Liver (tissue), 9 donors: ENCODE results near the gene ANKDD1B. TPM values are rescaled to one million over a fixed set of nuclear protein-coding genes. Genes with fewer than 3 reads are reported as not detected.

ENCODE experiments used
- DNase-seq: peaks from one replicate; pipeline ENCODE4 v3.0.0-alpha.2; 2017; ENCODE audit warnings: low spot score
- H3K27ac ChIP-seq, 2 donors: one replicate each; pipeline ENCODE4 v1.7.0; 2013; ENCODE audit warnings: inconsistent platforms in 2 of 2, low read length in 2 of 2, control low read depth in 1 of 2, low read depth in 1 of 2, mild to moderate bottlenecking in 1 of 2
- H3K27me3 ChIP-seq, 4 donors: one replicate each; pipeline versions ENCODE4 v1.6.1 to v1.7.0; 2013; ENCODE audit warnings: low read length in 3 of 4, inconsistent platforms in 1 of 4, mild to moderate bottlenecking in 1 of 4, moderate library complexity in 1 of 4; ENCODE audit not compliant: control insufficient read depth in 4 of 4, insufficient read depth in 4 of 4
- H3K36me3 ChIP-seq, 4 donors: one replicate each; pipeline versions ENCODE4 v1.6.1 to v1.7.0; 2013; ENCODE audit warnings: low read length in 3 of 4, mild to moderate bottlenecking in 3 of 4, low read depth in 1 of 4, moderate library complexity in 1 of 4; ENCODE audit not compliant: control insufficient read depth in 4 of 4, insufficient read depth in 3 of 4
- H3K4me1 ChIP-seq, 4 donors: one replicate each; pipeline versions ENCODE4 v1.6.1 to v1.7.0; 2013; ENCODE audit warnings: low read length in 3 of 4, mild to moderate bottlenecking in 3 of 4, moderate library complexity in 1 of 4; ENCODE audit not compliant: control insufficient read depth in 4 of 4, insufficient read depth in 4 of 4
- H3K4me3 ChIP-seq, 3 donors: one replicate each; pipeline versions ENCODE4 v1.6.1 to v1.7.0; 2013; ENCODE audit warnings: low read length in 3 of 3, control low read depth in 1 of 3, low read depth in 1 of 3, mild to moderate bottlenecking in 1 of 3
- H3K9ac ChIP-seq, 2 donors: one replicate each; pipeline ENCODE4 v1.7.0; 2013; ENCODE audit warnings: low read length in 2 of 2, mild to moderate bottlenecking in 2 of 2, moderate library complexity in 2 of 2, control low read depth in 1 of 2, low read depth in 1 of 2
- H3K9me3 ChIP-seq, 4 donors: one replicate each; pipeline versions ENCODE4 v1.6.1 to v1.7.0; 2013; ENCODE audit warnings: low read length in 3 of 4; ENCODE audit not compliant: control insufficient read depth in 4 of 4
- ATF3 ChIP-seq: IDR thresholded peaks from 2 replicates; pipeline ENCODE4 v1.6.1; 2016; ENCODE audit warnings: antibody characterized with exemption
- EGR1 ChIP-seq, 2 donors: IDR thresholded peaks; 2 replicates each; pipeline ENCODE4 v1.6.1; 2016 to 2018; ENCODE audit warnings: antibody characterized with exemption in 2 of 2, low read depth in 2 of 2
- FOXA1 ChIP-seq: IDR thresholded peaks from 2 replicates; pipeline ENCODE4 v1.6.1; 2016; ENCODE audit warnings: antibody characterized with exemption
- FOXA2 ChIP-seq: IDR thresholded peaks from 2 replicates; pipeline ENCODE4 v1.6.1; 2016; ENCODE audit warnings: antibody characterized with exemption
- GABPA ChIP-seq, 2 donors: IDR thresholded peaks in 1 of 2; conservative IDR thresholded peaks in 1 of 2; 2 replicates each; pipeline ENCODE4 v1.6.1; 2016; ENCODE audit warnings: antibody characterized with exemption in 2 of 2, mild to moderate bottlenecking in 1 of 2, moderate library complexity in 1 of 2
- HNF4A ChIP-seq, 2 donors: conservative IDR thresholded peaks; 2 replicates each; pipeline ENCODE4 v1.6.1; 2016; ENCODE audit warnings: antibody characterized with exemption in 2 of 2, mild to moderate bottlenecking in 2 of 2
- HNF4G ChIP-seq: IDR thresholded peaks from 2 replicates; pipeline ENCODE4 v1.6.1; 2016; ENCODE audit warnings: antibody characterized with exemption
- MAX ChIP-seq: IDR thresholded peaks from 2 replicates; pipeline ENCODE4 v1.6.1; 2016; ENCODE audit warnings: antibody characterized with exemption
- NR2F2 ChIP-seq: IDR thresholded peaks from 2 replicates; pipeline ENCODE4 v1.6.1; 2016; ENCODE audit warnings: antibody characterized with exemption
- RAD21 ChIP-seq, 2 donors: IDR thresholded peaks; 2 replicates each; pipeline ENCODE4 v1.6.1; 2016; ENCODE audit warnings: antibody characterized with exemption in 2 of 2, mild to moderate bottlenecking in 2 of 2
- RXRA ChIP-seq, 2 donors: IDR thresholded peaks; 2 replicates each; pipeline ENCODE4 v1.6.1; 2017 to 2018; ENCODE audit warnings: antibody characterized with exemption in 2 of 2, mild to moderate bottlenecking in 1 of 2
- SP1 ChIP-seq: IDR thresholded peaks from 2 replicates; pipeline ENCODE4 v1.6.1; 2018; ENCODE audit warnings: antibody characterized with exemption, mild to moderate bottlenecking
- TAF1 ChIP-seq: conservative IDR thresholded peaks from 2 replicates; pipeline ENCODE4 v1.6.1; 2016; ENCODE audit warnings: antibody characterized with exemption, mild to moderate bottlenecking
- YY1 ChIP-seq: IDR thresholded peaks from 2 replicates; pipeline ENCODE4 v1.6.1; 2016; ENCODE audit warnings: antibody characterized with exemption, mild to moderate bottlenecking
- ZBTB33 ChIP-seq: IDR thresholded peaks from 2 replicates; pipeline ENCODE4 v1.6.1; 2016; ENCODE audit warnings: antibody characterized with exemption
- WGBS: extraction: QIAGEN DNeasy Blood & Tissue Kit; methylation state at CpG from one replicate; pipeline ENCODE4 v1.1.7; 2013; 5-methylcytosine and 5-hydroxymethylcytosine counted together
- polyA plus RNA-seq, 2 donors: library from polyadenylated mRNA; stranded (reverse) in 1 of 2; unstranded in 1 of 2; fragments of 200-250 nt in 1 of 2; fragments of >200 nt in 1 of 2; fragmentation: Nextera tagmentation in 1 of 2; extraction: Ambion mirVana in 1 of 2; gene quantifications; one replicate each; pipeline versions ENCODE4 v1.2.1 to v1.2.3, GENCODE V29; 2013 to 2015
- total RNA-seq, 2 donors: library from RNA; depleted of rRNA; stranded (reverse); fragments of >200 nt; gene quantifications; one replicate each; pipeline ENCODE4 v1.2.3, GENCODE V29; 2014
- TF ChIP-seq, protein P1 (sequence below): IDR thresholded peaks from 2 replicates; pipeline ENCODE4 v1.6.1; 2016; ENCODE audit warnings: antibody characterized with exemption, mild to moderate bottlenecking
- donor health status: healthy.
- donor health status: healthy.
- donor health status: healthy.
- donor health status: healthy.
- donor health status: healthy.

The ANKDD1B gene
- total and polyA plus RNA-seq, 4 donors, result 0.05 to 1.4 (median 0.52) TPM

- Histone ChIP-seq H3K27ac (peak within 1 kb of the TSS; percentile 88 to 89), H3K9ac (peak within 1 kb of the TSS; percentile 57 to 61), H3K9me3 (no peaks in the 10 kb centered on the region), H3K36me3 (no peaks in the 10 kb centered on the region), H3K4me3 (peak within 1 kb of the TSS; percentile 88 to 98 (median 97)), H3K4me1 (peaks cover 3 to 19% (median 7%) of the 10 kb centered on the region in 4 donors), H3K27me3 (no peaks in the 10 kb centered on the region)
- 10% methylated on average over 51 of the region's 51 CpGs for WGBS
- peak; percentile 99 for DNase-seq
- TF ChIP-seq EGR1 (IDR thresholded peaks at IDR 0.05; ENCODE audit: low read depth in 2 of 2) (peak in 1 of 2 donors; percentile 59), FOXA1 (no peak), HNF4A (conservative IDR thresholded peaks at IDR 0.05) (peak; percentile 15 to 23), ATF3 (no peak), ZBTB33 (peak; percentile 47), RAD21 (IDR thresholded peaks at IDR 0.05) (peak in 1 of 2 donors; percentile 27), TAF1 (peak; percentile 90), RXRA (IDR thresholded peaks at IDR 0.05) (peak; percentile 23 to 29), NR2F2 (no peak), MAX (peak; percentile 71), SP1 (peak; percentile 99), YY1 (peak; percentile 45), FOXA2 (peak; percentile 14), GABPA (IDR thresholded peaks at IDR 0.05 in 1 of 2, conservative IDR thresholded peaks at IDR 0.05 in 1 of 2) (peak; percentile 76 to 85)
- TF ChIP-seq, protein P1, sequence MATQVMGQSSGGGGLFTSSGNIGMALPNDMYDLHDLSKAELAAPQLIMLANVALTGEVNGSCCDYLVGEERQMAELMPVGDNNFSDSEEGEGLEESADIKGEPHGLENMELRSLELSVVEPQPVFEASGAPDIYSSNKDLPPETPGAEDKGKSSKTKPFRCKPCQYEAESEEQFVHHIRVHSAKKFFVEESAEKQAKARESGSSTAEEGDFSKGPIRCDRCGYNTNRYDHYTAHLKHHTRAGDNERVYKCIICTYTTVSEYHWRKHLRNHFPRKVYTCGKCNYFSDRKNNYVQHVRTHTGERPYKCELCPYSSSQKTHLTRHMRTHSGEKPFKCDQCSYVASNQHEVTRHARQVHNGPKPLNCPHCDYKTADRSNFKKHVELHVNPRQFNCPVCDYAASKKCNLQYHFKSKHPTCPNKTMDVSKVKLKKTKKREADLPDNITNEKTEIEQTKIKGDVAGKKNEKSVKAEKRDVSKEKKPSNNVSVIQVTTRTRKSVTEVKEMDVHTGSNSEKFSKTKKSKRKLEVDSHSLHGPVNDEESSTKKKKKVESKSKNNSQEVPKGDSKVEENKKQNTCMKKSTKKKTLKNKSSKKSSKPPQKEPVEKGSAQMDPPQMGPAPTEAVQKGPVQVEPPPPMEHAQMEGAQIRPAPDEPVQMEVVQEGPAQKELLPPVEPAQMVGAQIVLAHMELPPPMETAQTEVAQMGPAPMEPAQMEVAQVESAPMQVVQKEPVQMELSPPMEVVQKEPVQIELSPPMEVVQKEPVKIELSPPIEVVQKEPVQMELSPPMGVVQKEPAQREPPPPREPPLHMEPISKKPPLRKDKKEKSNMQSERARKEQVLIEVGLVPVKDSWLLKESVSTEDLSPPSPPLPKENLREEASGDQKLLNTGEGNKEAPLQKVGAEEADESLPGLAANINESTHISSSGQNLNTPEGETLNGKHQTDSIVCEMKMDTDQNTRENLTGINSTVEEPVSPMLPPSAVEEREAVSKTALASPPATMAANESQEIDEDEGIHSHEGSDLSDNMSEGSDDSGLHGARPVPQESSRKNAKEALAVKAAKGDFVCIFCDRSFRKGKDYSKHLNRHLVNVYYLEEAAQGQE, result peak; percentile 77
Observed at GRCh38 chr5:75717082-75717922, 106.0 kb downstream of the ANKDD1B start, which contains the start of gene POC5. TSS of gene POC5 (minus strand) at chr5:75717437. CDS start at chr5:75712937, 4,500 bp downstream.

- H3K9me3 ChIP-seq, result no peaks in the 10 kb centered on the region
- no peaks in the 10 kb centered on the region for H3K36me3 ChIP-seq
- H3K9ac ChIP-seq, result no peak overlapping the region
- H3K27ac ChIP-seq, result peak overlapping the region in 1 of 2 donors; percentile 44
- no peaks in the 10 kb centered on the region for H3K27me3 ChIP-seq
- peaks cover 3 to 19% (median 7%) of the 10 kb centered on the region in 4 donors for H3K4me1 ChIP-seq
- WGBS, result 35% methylated on average over 5 of the region's 5 CpGs
- no peak for DNase-seq
- no peak overlapping the region for H3K4me3 ChIP-seq
- TF ChIP-seq EGR1 (IDR thresholded peaks at IDR 0.05; ENCODE audit: low read depth in 2 of 2) (peak in 1 of 2 donors; percentile 42), RXRA (IDR thresholded peaks at IDR 0.05) (peak; percentile 80 to 83), FOXA2 (peak; percentile 71), ZBTB33 (peak; percentile 62), SP1 (peak; percentile 75), NR2F2 (no peak), YY1 (peak; percentile 77), HNF4G (no peak), MAX (peak; percentile 80), GABPA (IDR thresholded peaks at IDR 0.05 in 1 of 2, conservative IDR thresholded peaks at IDR 0.05 in 1 of 2) (peak; percentile 55 to 87), HNF4A (conservative IDR thresholded peaks at IDR 0.05) (peak; percentile 64 to 77), FOXA1 (peak; percentile 37)
- TF ChIP-seq, protein P1, result peak; percentile 71
Observed at GRCh38 chr5:75720882-75721281, 109.6 kb downstream of the ANKDD1B start.
